ENCODE results near the gene CSRP1. TPM values are rescaled to one million over a fixed set of nuclear protein-coding genes. Genes with fewer than 3 reads are reported as not detected.

Gene CSRP1
- total and polyA plus RNA-seq, 9 of the 15 experiments (the other 6 are each of a cell fraction or from before 2014, with no cell fraction given): 6.8 to 39.4 (median 23.7) TPM

- TF ChIP-seq EZH2 (IDR thresholded peaks at IDR 0.05; ENCODE audit: borderline replicate concordance, low read depth, low read length) (no peak), CBFA2T3 (IDR thresholded peaks at IDR 0.05) (no peak), PCBP1 (IDR thresholded peaks at IDR 0.05; ENCODE audit: low read depth, low read length, poor library complexity, severe bottlenecking) (no peak), CSDE1 (IDR thresholded peaks at IDR 0.05) (no peak), TAF7 (tag; IDR thresholded peaks at IDR 0.05) (no peak), RBM39 (optimal IDR thresholded peaks at IDR 0.05; ENCODE audit: low read depth, low read length) (no peak), ZNF263 (CRISPR knock-in tag; IDR thresholded peaks at IDR 0.05; ENCODE audit: borderline replicate concordance) (peak; percentile 58; the same call in 1 of the 2 replicates), E2F5 (CRISPR knock-in tag; IDR thresholded peaks at IDR 0.05) (peak; percentile 37; the same call in 1 of the 2 replicates), AFF4 (CRISPR knock-in tag; IDR thresholded peaks at IDR 0.05) (no peak), CBX3 (IDR thresholded peaks at IDR 0.05; ENCODE audit: borderline replicate concordance in 1 of 2, low read length in 2 of 2) (0 out of 3 replicates have a peak, but pooled peaks of 1 of the 2 experiments have one; percentile 22), DEAF1 (CRISPR knock-in tag; IDR thresholded peaks at IDR 0.05) (peak; percentile 83), IRF1 (CRISPR knock-in tag; IDR thresholded peaks at IDR 0.05; ENCODE audit: borderline replicate concordance) (no peak), CXXC5 (CRISPR knock-in tag; IDR thresholded peaks at IDR 0.05) (peak; percentile 28; the same call in 1 of the 2 replicates), CREB1 (IDR thresholded peaks at IDR 0.05) (no peak), CREB1 (CRISPR knock-in tag; IDR thresholded peaks at IDR 0.05) (peak; percentile 42; the same call in 1 of the 2 replicates)
Measured at GRCh38 chr1:201447903-201448871, 58.7 kb downstream of the CSRP1 start (continued).
